A673 (cell line): ENCODE data around the gene LRRC9.

Experiments used
- EZH2 ChIP-seq: fragments of 200-600 bp; sonication (generic); IDR thresholded peaks from 2 replicates; pipeline ENCODE4 v1.6.1; 2017; ENCODE audit warnings: borderline replicate concordance, low read depth, mild to moderate bottlenecking, mixed read lengths, antibody characterized with exemption, low read length; ENCODE audit not compliant: poor library complexity, severe bottlenecking
- TF ChIP-seq, protein P1 (sequence below): fragments of 300-800, 200-600 bp; sonication (generic); conservative IDR thresholded peaks from 2 replicates; pipeline ENCODE4 v1.5.1; 2017; ENCODE audit warnings: low read depth, mild to moderate bottlenecking, antibody characterized with exemption, low read length, moderate library complexity, mixed read lengths

GRCh38 chr14:59931237-59931636 lies 11.3 kb downstream of the LRRC9 start:
- TF ChIP-seq, protein P1, sequence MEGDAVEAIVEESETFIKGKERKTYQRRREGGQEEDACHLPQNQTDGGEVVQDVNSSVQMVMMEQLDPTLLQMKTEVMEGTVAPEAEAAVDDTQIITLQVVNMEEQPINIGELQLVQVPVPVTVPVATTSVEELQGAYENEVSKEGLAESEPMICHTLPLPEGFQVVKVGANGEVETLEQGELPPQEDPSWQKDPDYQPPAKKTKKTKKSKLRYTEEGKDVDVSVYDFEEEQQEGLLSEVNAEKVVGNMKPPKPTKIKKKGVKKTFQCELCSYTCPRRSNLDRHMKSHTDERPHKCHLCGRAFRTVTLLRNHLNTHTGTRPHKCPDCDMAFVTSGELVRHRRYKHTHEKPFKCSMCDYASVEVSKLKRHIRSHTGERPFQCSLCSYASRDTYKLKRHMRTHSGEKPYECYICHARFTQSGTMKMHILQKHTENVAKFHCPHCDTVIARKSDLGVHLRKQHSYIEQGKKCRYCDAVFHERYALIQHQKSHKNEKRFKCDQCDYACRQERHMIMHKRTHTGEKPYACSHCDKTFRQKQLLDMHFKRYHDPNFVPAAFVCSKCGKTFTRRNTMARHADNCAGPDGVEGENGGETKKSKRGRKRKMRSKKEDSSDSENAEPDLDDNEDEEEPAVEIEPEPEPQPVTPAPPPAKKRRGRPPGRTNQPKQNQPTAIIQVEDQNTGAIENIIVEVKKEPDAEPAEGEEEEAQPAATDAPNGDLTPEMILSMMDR = no peak
- no peak for TF ChIP-seq EZH2
